Nasal cavity respiratory epithelium epithelial cell of viscerocranial mucosa (primary cell): ENCODE data around the gene NR1H4. TPM values are rescaled to one million over a fixed set of nuclear protein-coding genes. Genes with fewer than 3 reads are reported as not detected.

Source experiments
- total RNA-seq: library from RNA; depleted of rRNA; stranded (reverse); fragments of >200 nt; gene quantifications from 2 replicates; pipeline ENCODE4 v1.2.3, GENCODE V29; 2014

Gene NR1H4
- total RNA-seq = not detected in 2 replicates

DNA sequence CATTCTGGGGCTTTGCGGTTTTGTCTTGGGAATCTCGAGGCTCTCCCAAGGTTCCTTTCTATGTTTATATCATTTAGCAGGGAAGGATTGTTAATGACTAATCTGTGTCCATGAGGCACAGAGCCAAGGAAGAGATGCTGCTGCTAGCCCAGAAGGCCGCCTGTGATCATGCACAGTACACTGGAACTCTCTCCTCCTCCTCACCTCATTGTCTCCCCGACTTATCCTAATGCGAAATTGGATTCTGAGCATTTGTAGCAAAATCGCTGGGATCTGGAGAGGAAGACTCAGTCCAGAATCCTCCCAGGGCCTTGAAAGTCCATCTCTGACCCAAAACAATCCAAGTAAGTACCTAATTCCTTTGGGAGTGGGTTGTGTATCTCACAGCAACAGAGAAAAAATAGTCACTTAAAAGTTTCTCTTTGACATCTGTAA is at the start of gene NR1H4:
NR1H4 (plus strand) TSS at position 151 of the 435 bp plus-strand sequence. CDS start 19,458 bp downstream, outside the sequence.

DNA sequence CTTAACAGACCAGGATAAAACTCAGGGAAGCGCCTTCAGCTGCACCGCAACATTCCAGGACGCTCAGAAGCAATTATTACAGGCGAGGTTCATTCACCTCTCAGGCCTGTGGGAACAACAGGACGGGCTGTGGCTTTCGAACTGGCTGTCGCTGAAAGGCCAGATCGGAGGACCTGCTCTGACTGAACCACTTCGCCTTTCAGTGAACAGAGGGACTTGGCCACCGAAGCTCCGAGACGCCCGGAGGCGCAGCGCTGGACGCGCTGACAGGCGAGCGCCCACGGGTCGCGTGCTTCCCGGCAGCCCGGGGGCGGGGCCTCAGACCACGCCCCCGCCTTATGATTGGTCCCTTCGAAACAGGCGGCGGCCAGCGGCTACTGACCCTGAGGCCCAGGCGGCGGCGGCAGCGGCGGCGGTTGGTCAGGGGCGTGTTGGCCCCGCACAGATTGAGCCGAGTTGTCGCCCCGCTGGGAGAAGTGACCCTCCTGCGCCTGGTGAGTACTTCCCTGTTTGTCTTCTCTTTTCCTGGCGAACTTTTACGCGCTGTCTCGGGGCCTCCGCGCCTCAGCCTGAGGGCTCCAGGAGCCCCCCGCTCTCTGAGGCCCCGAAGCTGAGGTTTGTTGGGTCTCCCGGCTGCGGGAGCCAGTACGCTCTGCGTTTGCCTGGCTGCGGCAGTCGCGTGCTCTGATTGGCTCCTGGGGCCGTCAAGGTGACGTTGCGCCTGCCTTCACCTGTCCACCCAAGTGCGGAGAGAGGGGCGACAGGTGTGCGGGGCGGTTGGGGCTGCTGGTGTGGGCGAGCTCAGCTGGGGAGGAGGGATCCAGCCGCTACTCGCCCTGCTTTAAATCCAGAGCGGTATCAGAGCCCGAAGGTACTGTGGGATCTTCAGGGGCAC is 99.9 kb downstream of the NR1H4 start, which contains the start of gene GAS2L3:
GAS2L3 (plus strand) TSS at position 393 of the 895 bp plus-strand sequence. CDS start 21,221 bp downstream, outside the sequence.

Other genes with a start within 250 kb of the NR1H4 start
- gene DEPDC4, start 206.8 kb upstream of the NR1H4 start, total RNA-seq = 1.0 and 2.6 TPM in 2 replicates
- gene SCYL2, start 206.7 kb upstream of the NR1H4 start, total RNA-seq = 56.2 and 58.8 TPM in 2 replicates
- gene SLC17A8, start 116.8 kb upstream of the NR1H4 start, total RNA-seq = not detected in 2 replicates
- gene GAS2L3, start 99.8 kb downstream of the NR1H4 start, total RNA-seq = 0.43 and 2.1 TPM in 2 replicates